RWPE1 (cell line): ENCODE measurements around the gene COL20A1.

Source experiments
- CTCF ChIA-PET: fragments of 350-600 bp; sonication (Branson Sonifier 250); formaldehyde crosslinking; extraction: SDS; loops from one replicate; lab custom pipeline; 2021; lab: Yijun Ruan, JAX
- POLR2A ChIA-PET: fragments of 400-600 bp; formaldehyde crosslinking; extraction: SDS; loops from one replicate; lab custom pipeline; 2020; ENCODE audit warnings: antibody characterized with exemption; ENCODE audit not compliant: low non-redundant PET; lab: Yijun Ruan, JAX
- DNase-seq: peaks from one replicate; pipeline ENCODE4 v3.0.0; 2012; ENCODE audit warnings: low spot score
- H3K27ac ChIP-seq: fragments of 450-650 bp; 2 replicates; pipeline ENCODE4 v1.5.1; 2017
- TF ChIP-seq, protein P1 (sequence below): fragments of 450-650 bp; conservative IDR thresholded peaks from 2 replicates; pipeline ENCODE4 v1.5.1; 2017; ENCODE audit warnings: low read depth, mild to moderate bottlenecking

The COL20A1 gene

DNA sequence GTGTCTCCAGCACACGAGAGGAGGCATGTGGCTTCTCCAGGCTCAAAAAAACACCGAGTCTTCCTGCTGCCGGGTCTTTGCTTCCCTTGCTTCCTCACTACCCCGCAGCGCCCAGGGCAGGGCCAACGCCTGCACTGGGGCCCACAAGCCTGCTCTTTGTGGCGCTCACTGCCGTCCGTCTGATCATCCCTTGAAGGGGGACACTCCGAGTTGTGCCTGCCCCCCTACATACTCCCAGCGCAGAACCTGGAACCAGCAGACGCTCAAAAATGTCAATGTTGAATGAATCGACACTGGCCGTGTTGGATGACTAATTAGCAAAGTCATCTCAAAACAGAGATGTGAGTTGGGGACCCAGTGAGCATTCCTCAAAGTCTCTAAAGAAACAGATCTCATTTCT lies 28.5 kb upstream of the COL20A1 start:
- ChIA-PET POLR2A (interaction anchor here (0.6 kb wide), 1 partner anchor 12 kb away, joined by 3 read pairs; no protein-coding TSS in a partner anchor), CTCF (interaction anchor here (0.6 to 1.9 kb wide), 2 partner anchors 41 to 45 kb away, joined by 3 to 11 read pairs; no protein-coding TSS in a partner anchor)
- DNase-seq, result no peak
- H3K27ac ChIP-seq, result no peak overlapping the region
- TF ChIP-seq, protein P1, sequence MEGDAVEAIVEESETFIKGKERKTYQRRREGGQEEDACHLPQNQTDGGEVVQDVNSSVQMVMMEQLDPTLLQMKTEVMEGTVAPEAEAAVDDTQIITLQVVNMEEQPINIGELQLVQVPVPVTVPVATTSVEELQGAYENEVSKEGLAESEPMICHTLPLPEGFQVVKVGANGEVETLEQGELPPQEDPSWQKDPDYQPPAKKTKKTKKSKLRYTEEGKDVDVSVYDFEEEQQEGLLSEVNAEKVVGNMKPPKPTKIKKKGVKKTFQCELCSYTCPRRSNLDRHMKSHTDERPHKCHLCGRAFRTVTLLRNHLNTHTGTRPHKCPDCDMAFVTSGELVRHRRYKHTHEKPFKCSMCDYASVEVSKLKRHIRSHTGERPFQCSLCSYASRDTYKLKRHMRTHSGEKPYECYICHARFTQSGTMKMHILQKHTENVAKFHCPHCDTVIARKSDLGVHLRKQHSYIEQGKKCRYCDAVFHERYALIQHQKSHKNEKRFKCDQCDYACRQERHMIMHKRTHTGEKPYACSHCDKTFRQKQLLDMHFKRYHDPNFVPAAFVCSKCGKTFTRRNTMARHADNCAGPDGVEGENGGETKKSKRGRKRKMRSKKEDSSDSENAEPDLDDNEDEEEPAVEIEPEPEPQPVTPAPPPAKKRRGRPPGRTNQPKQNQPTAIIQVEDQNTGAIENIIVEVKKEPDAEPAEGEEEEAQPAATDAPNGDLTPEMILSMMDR, result no peak

DNA sequence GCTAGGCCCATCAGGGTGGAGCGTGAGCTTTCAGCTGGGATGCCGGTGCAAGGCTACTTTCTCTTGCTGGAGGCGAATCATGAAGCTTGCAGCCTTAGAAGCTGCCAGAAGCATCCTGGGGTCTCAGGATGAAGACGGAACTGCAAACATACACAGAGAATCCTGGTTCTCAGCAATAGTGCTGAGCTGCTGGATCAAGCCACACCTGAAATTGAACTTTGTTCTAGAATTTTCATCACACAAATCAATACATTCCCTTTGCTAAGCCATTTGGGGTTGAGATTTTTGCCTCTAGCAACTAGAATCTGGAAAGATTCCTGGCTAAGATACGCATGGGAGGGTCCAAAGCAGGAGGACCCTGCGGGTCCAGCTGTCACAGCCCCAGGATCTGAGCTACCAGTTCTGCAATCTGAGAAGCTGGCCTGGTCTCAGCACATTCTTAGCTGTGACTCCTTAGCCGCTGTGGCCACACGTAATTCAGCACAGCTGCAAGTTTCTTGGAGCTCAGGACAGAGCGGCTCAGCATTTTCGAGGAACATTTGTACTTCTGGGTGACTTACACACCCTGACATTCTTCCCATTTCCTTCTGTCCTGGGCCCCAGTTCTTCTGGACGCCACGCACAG lies 27.0 kb upstream of the COL20A1 start:
- TF ChIP-seq, protein P1, result no peak
- H3K27ac ChIP-seq, result no peak overlapping the region
- no peak for DNase-seq
- ChIA-PET CTCF (interaction anchor here (0.6 to 1.9 kb wide), 2 partner anchors 17 to 43 kb away, joined by 3 to 11 read pairs; no protein-coding TSS in a partner anchor), POLR2A (no interaction called here)

DNA sequence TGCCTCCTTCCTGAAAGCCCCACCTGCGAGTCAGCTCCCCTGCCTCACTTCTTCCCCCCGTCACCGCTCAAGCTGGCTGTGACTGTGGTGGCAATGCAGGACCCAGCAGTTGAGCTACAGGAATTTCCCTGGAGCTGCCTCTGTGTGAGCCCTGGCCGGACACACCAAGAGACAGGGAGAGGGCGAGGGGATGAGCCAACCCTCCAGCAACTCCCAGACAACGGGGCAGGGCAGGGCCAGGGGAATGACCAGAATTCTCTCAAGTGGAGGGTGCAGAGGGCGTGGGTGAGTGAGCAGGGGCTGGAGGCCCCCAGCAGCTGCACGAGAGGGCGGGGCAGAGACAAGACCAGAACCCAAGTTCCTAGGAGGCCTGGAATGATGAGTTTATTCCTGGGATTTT lies 25.3 kb upstream of the COL20A1 start:
- ChIA-PET POLR2A (no interaction called here), CTCF (no interaction called here)
- TF ChIP-seq, protein P1, result no peak
- DNase-seq, result no peak
- H3K27ac ChIP-seq, result no peak overlapping the region

DNA sequence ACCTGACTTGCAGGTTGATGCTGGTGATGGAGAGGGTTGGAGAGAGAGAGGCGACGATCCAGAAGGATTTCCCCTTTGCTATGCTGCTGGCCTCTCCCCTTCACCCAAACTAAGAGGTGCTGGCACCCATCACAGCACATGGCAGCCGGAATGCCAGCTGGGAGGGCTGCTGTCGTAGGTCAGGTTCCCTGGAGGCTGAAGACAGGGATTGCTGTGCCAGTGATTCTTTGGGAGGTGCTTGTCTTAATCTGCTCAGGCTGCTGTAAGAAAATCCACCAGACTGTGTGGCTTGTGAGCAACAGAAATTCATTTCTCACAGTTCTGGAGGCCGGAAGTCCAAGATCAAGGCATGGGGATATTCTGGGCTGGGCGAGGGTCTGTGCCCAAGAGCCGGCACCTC lies 24.7 kb upstream of the COL20A1 start:
- H3K27ac ChIP-seq, result no peak overlapping the region
- ChIA-PET POLR2A (no interaction called here), CTCF (interaction anchor here (0.8 kb wide), 1 partner anchor 41 kb away, joined by 3 read pairs; no protein-coding TSS in a partner anchor)
- DNase-seq, result no peak
- TF ChIP-seq, protein P1, result no peak

DNA sequence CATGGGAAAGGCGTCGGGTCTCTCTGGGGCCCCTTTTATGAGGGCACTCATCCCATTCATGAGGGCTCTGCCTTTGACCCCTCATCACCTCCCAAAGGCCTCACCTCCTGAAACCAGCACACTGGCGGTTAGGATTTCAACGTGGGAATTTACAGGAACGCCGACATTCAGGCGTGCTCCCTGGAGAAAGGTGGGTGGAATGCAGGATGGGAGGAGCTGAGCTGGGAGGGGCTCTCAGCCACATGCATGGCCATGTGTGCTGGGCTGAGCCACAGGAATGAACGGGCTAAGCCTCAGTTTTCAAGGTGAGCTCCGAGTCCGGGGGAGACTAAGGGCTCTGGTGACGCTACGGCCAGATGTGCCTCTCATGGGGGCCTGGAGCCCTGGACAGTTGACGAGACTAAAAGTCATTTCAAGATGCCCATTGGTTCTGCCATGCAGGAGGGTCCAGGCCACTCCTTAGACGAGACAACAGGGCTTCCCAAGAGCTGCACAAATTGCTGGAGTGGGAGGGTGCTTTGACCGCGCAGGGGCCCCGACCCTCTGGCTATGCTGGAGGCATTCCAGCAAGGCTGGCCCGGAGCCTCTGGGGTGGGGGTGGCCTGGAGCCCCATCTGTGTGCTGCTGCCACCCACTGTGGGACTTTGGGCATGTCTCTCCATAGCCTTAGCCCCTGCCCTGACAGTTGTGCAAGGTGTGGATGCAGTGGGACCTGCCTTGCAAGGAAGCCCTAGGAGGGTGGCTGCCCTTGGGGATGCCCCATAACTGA lies 24.1 kb upstream of the COL20A1 start:
- peak; percentile 63 for DNase-seq
- TF ChIP-seq, protein P1, result no peak
- ChIA-PET POLR2A (no interaction called here), CTCF (interaction anchor here (0.6 to 0.8 kb wide), 4 partner anchors 12 to 46 kb away, joined by 3 read pairs; no protein-coding TSS in a partner anchor)
- no peak overlapping the region for H3K27ac ChIP-seq

DNA sequence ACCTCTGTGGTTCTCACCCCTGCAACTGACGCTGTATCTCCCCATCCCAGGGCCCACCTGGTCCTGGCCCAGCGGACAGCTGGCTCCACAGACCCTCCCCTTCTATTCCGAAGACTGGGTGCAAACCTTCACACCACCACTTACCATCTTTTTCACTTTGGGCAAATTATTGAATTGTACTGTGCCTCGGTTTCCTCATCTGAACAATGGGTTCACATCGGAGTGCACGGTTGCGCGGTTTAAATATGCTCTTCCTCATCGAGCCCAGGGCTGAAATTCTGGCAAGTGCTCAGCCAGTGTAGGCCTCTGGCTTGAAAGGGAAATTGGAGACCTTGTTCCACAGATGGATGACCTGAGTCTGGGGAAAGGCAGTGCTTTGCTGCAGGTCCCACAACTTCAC lies 23.3 kb upstream of the COL20A1 start:
- ChIA-PET CTCF (interaction anchor here (0.7 kb wide), 1 partner anchor 11 kb away, joined by 3 read pairs; no protein-coding TSS in a partner anchor), POLR2A (no interaction called here)
- DNase-seq, result no peak
- H3K27ac ChIP-seq, result no peak overlapping the region
- TF ChIP-seq, protein P1, result no peak
